COR-L47 (cell line): ENCODE data around the gene GPHA2.
"Not testable (repeated sequence)": the region's sequence is repeated elsewhere in the genome, so short reads cannot be mapped to it uniquely, and the experiment has no call there.

ENCODE experiments used
- DNase-seq: peaks from one replicate; lab custom pipeline; 2025; lab: John Stamatoyannopoulos, UW

GPHA2 gene, protein sequence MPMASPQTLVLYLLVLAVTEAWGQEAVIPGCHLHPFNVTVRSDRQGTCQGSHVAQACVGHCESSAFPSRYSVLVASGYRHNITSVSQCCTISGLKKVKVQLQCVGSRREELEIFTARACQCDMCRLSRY

GRCh38 chr11:64935359-64936081, at the start of gene GPHA2:
Gene GPHA2, minus strand, starts transcription at chr11:64935893. Its CDS starts 433 bp downstream, at chr11:64935460.
- DNase-seq = peak; percentile 42

DNA sequence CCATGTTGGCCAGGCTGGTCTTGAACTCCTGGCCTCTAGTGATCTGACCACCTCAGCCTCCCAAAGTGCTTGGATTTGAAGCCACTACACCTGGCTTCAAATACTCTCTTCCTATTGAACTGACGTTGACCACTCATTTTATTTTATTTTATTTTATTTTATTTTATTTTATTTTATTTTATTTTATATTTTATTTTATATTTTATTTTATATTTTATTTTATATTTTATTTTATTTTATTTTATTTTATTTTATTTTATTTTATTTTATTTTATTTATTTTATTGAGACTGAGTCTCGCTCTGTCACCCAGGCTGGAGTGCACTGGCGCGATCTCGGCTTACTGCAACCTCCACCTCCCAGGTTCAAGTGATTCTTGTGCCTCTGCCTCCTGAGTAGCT, 47.6 kb upstream of the GPHA2 start:
- not testable (repeated sequence) for DNase-seq

DNA sequence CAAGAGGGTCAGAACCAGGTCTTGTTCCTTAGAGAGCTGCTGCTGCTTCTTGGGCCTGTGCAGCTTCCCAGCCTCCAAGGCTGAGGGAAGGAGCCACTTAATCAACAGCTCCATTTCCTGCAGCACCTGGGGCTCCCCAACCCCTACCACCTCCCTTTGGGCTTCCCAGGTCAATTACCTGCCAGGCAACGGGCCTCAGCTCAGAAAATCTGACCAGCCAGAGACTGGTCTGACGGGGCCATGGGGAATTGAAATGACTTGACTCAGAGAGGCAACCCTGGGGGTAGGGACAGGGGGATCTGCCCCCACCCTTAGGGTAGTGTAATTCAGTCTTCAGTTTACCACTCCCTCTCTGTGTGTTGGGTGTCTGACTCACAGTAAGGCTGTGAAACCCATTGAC, 41.0 kb upstream of the GPHA2 start:
- DNase-seq = no peak

GRCh38 chr11:64974124-64974523, 38.4 kb upstream of the GPHA2 start:
- DNase-seq = no peak

DNA sequence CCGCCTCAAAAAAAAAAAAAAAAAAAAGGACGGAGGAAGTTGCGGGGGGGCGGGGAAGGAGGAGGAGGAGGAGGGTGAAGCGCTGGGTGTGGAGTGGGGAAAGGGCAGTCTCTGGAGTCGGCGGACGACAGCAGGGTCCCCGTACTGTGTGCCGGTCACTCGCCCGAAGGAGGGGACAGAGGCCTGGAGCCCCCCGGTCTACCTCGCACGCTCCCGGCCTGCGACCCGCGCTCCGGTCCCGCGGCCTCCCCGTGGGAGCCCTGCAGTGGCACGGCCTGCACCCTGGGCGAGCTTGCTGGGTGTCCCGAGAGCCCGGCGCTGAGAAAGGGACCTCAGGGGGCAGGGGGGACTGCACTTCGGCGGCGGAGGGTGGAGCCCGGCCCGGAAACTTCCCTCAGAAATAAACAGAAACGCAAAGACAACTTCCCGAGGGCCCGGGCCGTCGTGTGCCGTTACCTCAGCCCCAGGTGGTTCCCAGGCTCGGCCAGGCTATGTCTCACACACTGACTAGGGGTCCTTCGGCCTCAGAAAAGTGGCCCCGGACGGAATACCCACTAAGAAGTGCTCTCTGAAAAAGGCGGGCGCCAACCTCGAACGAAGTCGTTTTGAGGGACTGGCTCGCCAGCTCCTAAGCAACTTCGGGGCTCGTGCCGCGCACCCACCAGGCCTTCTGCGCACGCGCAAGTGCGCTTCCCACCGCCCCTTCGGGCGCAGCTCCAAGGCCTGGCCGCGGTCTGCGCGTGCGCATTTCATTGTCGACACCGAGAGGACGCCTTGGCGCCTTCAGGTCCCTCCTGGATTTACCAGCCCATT, 35.9 kb upstream of the GPHA2 start, which contains the start of gene MAJIN:
Gene MAJIN (minus strand): TSS at position 688 of the 813 bp plus-strand sequence. CDS start 12,703 bp downstream, outside the sequence.
- DNase-seq = no peak

DNA sequence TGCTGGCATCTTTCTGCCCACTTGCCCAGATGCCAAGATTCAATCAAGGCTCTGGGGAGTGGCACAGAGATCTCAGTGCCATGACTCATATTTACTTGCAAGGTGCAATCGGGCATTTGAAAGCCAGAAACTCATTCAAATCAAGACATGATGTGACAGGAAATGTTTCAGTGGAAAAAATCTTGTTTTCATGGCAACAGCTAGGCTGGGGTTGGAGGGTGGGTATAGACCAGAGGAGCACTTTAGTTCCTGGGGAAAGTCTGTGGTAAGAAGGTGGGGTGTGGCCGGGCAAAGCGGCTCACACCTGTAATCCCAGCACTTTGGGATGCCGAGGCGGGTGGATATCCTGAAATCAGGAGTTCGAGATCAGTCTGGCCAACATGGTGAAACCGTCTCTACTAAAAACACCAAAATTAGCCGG, 35.0 kb upstream of the GPHA2 start:
- no peak for DNase-seq

DNA sequence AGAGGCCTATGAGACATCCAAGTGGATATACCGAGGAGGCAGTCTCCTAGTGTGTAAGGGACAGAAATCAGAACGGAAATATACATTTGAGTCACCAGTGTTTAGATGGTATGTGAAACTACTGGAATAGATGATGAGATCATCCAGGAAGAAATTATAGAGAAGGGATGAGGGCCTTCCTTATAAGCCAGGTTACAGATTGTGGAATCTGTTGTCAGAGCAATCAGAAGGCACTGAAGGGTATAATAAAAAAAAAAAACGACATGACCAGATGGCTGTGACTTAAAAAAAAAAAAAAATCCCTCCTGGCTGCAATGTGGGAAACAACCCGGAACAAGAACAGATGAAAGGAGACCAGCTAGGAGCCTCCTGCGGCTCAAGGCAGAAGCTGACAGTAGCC, 33.5 kb upstream of the GPHA2 start:
- DNase-seq = no peak

DNA sequence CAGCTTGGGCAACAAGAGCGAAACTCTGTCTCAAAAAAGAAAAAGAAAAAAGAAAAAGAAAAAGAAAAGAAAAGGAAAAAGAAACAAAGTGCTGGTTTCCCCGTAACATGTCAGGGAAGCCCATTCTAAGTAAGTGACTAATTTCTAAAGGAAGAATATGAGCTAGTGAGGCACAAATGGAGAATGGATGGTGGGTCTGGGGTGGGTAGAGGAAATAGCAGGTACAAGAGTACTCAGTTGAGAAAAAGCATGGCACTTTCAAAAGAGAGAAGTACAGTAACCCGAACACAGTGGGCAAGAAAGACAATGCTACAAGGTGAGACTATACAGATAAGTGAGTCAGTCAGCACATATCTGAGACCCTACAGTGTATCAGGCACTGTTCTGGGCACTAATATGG, 31.7 kb upstream of the GPHA2 start:
- DNase-seq = no peak

DNA sequence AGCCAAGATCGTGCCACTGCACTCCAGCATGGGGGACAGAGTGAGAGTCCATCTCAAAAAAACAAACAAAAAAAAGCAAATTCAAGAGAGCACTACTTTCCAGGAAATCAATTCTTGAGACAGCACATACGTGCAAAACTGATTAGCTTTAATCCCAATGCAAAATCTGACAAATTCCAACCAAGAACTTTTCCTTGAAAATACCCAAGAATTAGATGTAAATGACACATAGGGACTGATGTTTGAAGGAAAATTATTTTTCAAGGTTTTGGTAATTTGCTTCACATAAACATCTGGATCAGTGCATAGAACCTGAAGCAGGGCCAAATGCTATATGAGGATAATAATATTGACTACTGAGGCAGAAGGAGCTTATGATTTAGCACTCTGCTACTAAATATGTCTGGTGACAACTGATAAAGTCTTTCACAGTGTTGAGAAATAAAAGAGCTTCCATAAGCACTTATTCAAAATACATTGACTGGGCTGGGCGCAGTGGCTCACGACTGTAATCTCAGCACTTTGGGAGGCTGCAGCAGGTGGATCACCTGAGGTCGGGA, 27.5 kb upstream of the GPHA2 start:
- DNase-seq = no peak

GRCh38 chr11:64960719-64961118, 25.0 kb upstream of the GPHA2 start:
- no peak for DNase-seq

GRCh38 chr11:64959498-64959897, 23.8 kb upstream of the GPHA2 start:
- no peak for DNase-seq

- no peak for DNase-seq
These were observed 18.5 kb upstream of the GPHA2 start for GRCh38 chr11:64954201-64954600.

DNA sequence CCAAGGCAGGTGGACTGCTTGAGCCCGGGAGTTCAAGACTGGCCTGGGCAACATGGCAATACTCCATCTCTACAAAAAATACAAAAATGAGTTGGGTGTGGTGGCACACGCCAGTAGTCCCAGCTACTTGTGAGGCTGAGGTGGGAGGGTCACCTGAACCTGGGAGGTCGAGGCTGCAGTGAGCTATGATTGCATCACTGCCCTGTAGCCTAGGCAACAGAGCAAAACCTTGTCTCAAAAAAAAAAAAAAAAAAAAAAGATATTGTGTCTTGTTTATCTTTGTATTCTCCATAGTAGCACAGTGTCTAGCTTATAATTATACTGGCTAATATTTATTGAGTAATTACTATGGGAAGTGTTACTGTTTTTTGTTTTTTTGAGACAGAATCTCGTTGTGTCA, 15.8 kb upstream of the GPHA2 start:
- DNase-seq = no peak

DNA sequence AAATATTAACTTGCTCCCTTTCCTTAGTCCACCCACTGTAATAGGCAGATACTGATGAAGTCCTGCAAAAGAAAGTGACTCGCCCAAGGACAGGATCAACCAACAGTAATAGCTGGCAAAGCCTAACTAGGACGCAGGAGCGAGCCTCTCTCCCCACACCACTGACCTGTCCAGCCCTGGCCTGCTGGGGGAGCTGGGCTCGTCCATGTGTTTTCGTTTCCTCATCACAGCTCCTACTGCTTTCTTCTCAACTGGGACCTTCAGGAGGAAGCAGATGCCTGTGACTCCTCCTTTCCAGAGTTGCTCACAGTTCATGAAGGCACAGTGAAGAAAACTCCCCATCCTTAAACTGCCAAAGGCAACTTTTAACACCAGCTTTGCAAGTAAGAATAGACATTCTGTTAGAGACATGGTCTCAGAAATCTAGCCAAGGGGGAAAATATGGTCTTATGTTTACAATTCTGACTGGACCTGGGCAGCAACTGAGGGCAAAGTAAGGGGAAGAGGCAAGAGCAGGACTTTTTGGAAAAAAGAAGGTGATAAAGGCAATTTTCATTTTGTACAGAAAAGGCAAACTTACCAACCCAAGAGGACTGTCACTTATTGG, 11.6 kb upstream of the GPHA2 start:
- DNase-seq = no peak

GRCh38 chr11:64936539-64936938, 846 bp upstream of the GPHA2 start:
- DNase-seq = no peak

DNA sequence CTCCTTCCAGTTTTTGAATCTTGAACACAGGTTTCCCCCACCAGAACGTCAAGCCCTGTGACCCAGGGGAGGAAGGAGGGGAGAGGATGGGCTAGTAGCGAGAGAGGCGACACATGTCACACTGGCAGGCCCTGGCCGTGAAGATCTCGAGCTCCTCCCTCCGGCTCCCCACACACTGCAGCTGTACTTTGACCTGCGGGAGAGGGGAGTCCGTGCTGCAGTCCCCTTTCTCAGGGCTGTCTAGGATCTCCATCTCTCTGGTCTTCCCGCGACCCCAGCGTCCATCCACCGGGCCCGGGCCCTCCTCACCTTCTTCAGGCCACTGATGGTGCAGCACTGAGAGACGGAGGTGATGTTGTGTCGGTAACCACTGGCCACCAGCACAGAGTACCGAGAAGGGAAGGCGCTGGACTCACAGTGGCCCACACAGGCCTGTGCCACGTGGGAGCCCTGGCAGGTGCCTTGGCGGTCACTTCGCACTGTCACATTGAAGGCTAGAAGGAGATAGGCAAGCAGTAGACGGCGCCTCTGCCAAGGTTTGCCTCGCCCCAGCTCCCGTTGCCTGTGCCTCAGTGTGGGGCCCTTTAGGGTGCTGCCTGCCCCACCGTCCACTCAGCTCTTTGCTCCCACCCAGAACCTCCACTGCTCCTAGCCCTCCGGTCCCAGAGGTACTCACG, 873 bp downstream of the GPHA2 start:
- DNase-seq = no peak

- DNase-seq = no peak
These were observed 1.6 kb downstream of the GPHA2 start for GRCh38 chr11:64933935-64934681.

- DNase-seq = no peak
These were observed 2.3 kb downstream of the GPHA2 start for GRCh38 chr11:64933213-64933934.

DNA sequence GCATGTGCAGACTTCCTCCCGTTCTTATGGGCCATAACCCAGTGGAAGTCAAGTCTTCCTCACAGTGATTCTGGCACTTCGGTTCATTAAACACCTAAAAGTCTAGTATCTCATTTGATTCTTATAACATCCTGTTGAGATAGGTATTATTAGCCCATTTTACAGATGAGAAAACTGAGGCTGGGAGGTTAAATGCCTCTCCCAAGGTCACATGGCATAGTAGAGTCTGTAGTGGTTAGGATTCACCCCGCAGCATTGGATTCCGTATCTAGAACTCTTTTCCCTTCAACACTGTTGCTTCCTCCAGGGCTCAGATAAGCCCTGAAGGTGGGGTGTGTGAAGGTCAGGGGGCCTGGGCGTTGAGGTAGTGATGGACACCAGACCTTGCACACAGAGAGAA, 3.4 kb downstream of the GPHA2 start:
- no peak for DNase-seq

DNA sequence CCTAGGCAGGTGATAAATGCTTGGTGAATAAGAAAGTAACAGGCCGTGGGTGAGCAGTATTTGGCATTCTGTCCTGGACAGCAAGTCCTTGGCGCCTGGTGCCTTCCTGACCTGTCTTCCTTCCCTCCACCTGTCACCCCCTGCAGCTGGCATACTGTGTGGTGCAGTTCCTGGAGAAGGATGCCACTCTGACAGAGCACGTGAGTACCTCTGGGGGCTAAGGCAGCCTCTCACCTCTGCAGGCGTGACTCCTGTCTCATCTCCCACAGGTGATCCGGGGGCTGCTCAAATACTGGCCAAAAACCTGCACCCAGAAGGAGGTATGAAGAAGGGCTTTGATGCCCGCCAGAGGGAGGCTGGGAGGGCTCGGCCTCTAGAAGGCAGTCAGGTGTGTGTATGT, 4.4 kb downstream of the GPHA2 start:
- no peak for DNase-seq
